IMR-90 (cell line): ENCODE results near the gene MAPK9. TPM values are rescaled to one million over a fixed set of nuclear protein-coding genes. Genes with fewer than 3 reads are reported as not detected.

Experiments used
- ATAC-seq: fragments of 200-7000 bp; cut with Tn5 transposase; 2 replicates; pipeline ENCODE4 v1.9.1; 2020; ENCODE audit warnings: low read depth, mild to moderate bottlenecking, moderate library complexity
- BruUV-seq: library from RNA; stranded (reverse); fragments of 400-500 nt; replicated peaks from 2 replicates; lab custom pipeline; 2021; lab: Mats Ljungman, UMichigan
- CTCF ChIA-PET: fragments of 300-600 bp; formaldehyde crosslinking; extraction: SDS; loops from one replicate; lab custom pipeline; 2021; ENCODE audit warnings: antibody characterized with exemption; lab: Yijun Ruan, JAX
- POLR2A ChIA-PET: fragments of 300-600 bp; sonication (Branson Sonifier 250); formaldehyde crosslinking; loops from one replicate; lab custom pipeline; 2022; ENCODE audit warnings: antibody characterized with exemption; ENCODE audit not compliant: unreplicated experiment; lab: Charles Lee
- DNase-seq: peaks from one replicate; pipeline ENCODE4 v3.0.0; 2013
- H2AFZ ChIP-seq: replicated peaks from 2 replicates; pipeline ENCODE3; 2013; ENCODE audit warnings: low read length, mild to moderate bottlenecking; ENCODE audit not compliant: poor library complexity
- H2AK5ac ChIP-seq: 2 replicates; pipeline ENCODE4 v1.6.1; 2013; ENCODE audit warnings: low read depth, low read length, inconsistent platforms
- H2AK9ac ChIP-seq: replicated peaks from 2 replicates; pipeline ENCODE3; 2013; ENCODE audit warnings: mild to moderate bottlenecking, low read depth, low read length, moderate library complexity; ENCODE audit not compliant: poor library complexity
- H2BK120ac ChIP-seq: 2 replicates; pipeline ENCODE4 v1.6.1; 2013; ENCODE audit warnings: low read depth, low read length, inconsistent platforms
- H2BK15ac ChIP-seq: 3 replicates; pipeline ENCODE4 v1.6.1; 2013; ENCODE audit warnings: low read depth, low read length, inconsistent platforms
- H2BK20ac ChIP-seq: 2 replicates; pipeline ENCODE4 v1.6.1; 2013; ENCODE audit warnings: low read depth, mild to moderate bottlenecking, inconsistent platforms, low read length, moderate library complexity
- H2BK5ac ChIP-seq: 2 replicates; pipeline ENCODE4 v1.6.1; 2013; ENCODE audit warnings: mild to moderate bottlenecking, low read depth, low read length, inconsistent platforms; ENCODE audit not compliant: poor library complexity, severe bottlenecking
- H3K14ac ChIP-seq: replicated peaks from 2 replicates; pipeline ENCODE4 v1.6.1; 2013; ENCODE audit warnings: low read depth, low read length, inconsistent platforms
- H3K18ac ChIP-seq: 2 replicates; pipeline ENCODE4 v1.6.1; 2013; ENCODE audit warnings: low read depth, low read length, control low read depth
- H3K23ac ChIP-seq: 2 replicates; pipeline ENCODE4 v1.6.1; 2013; ENCODE audit warnings: low read depth, low read length, inconsistent platforms
- H3K27ac ChIP-seq: 2 replicates; pipeline ENCODE4 v1.5.1; 2013; ENCODE audit warnings: mild to moderate bottlenecking, control low read depth, low read length; ENCODE audit not compliant: insufficient read depth
- H3K27me3 ChIP-seq: 2 replicates; pipeline ENCODE4 v1.6.1; 2013; ENCODE audit warnings: low read length; ENCODE audit not compliant: control insufficient read depth, insufficient read depth
- H3K36me3 ChIP-seq: 2 replicates; pipeline ENCODE4 v1.6.1; 2013; ENCODE audit warnings: low read length, mixed read lengths; ENCODE audit not compliant: control insufficient read depth, insufficient read depth
- H3K4ac ChIP-seq: 2 replicates; pipeline ENCODE4 v1.6.1; 2013; ENCODE audit warnings: low read depth, low read length, inconsistent platforms
- H3K4me1 ChIP-seq: 2 replicates; pipeline ENCODE4 v1.6.1; 2013; ENCODE audit warnings: low read length, mixed read lengths; ENCODE audit not compliant: control insufficient read depth, insufficient read depth
- H3K4me2 ChIP-seq: 2 replicates; pipeline ENCODE4 v1.6.1; 2013; ENCODE audit warnings: low read depth, mild to moderate bottlenecking, control low read depth, low read length, moderate library complexity
- H3K4me3 ChIP-seq: 2 replicates; pipeline ENCODE4 v1.5.1; 2013; ENCODE audit warnings: low read depth, mild to moderate bottlenecking, control low read depth, low read length, moderate library complexity; ENCODE audit not compliant: insufficient read depth
- H3K56ac ChIP-seq: 2 replicates; pipeline ENCODE4 v1.6.1; 2013; ENCODE audit warnings: low read length, inconsistent platforms; ENCODE audit not compliant: insufficient read depth; ENCODE audit errors: extremely low read depth
- H3K79me1 ChIP-seq, 2 experiments: 2 replicates each; pipeline ENCODE4 v1.6.1; 2013; ENCODE audit warnings: low read length in 2 of 2, inconsistent platforms in 1 of 2, low read depth in 1 of 2
- H3K9ac ChIP-seq: 2 replicates; pipeline ENCODE4 v1.6.1; 2013; ENCODE audit warnings: low read depth, low read length, control low read depth
- H3K9me1 ChIP-seq: 2 replicates; pipeline ENCODE4 v1.6.1; 2013; ENCODE audit warnings: low read length, inconsistent platforms; ENCODE audit not compliant: insufficient read depth
- H3K9me3 ChIP-seq: 2 replicates; pipeline ENCODE4 v1.6.1; 2013; ENCODE audit warnings: low read length; ENCODE audit not compliant: control insufficient read depth, insufficient read depth
- H4K20me1 ChIP-seq: 2 replicates; pipeline ENCODE4 v1.6.1; 2013; ENCODE audit warnings: low read length, inconsistent platforms; ENCODE audit not compliant: insufficient read depth
- H4K5ac ChIP-seq: 2 replicates; pipeline ENCODE4 v1.6.1; 2013; ENCODE audit warnings: mild to moderate bottlenecking, low read depth, low read length, control low read depth
- H4K8ac ChIP-seq, 2 experiments: 2 replicates each; pipeline ENCODE4 v1.6.1; 2013; ENCODE audit warnings: low read depth in 2 of 2, low read length in 2 of 2, control low read depth in 1 of 2, inconsistent platforms in 1 of 2
- H4K91ac ChIP-seq: 2 replicates; pipeline ENCODE4 v1.6.1; 2013; ENCODE audit warnings: low read depth, low read length, inconsistent platforms; ENCODE audit not compliant: insufficient read depth
- BHLHE40 ChIP-seq: fragments of 150-350 bp; IDR thresholded peaks from 2 replicates; pipeline ENCODE4 v1.6.1; 2016; ENCODE audit warnings: mild to moderate bottlenecking, low read depth, low read length
- CEBPB ChIP-seq: IDR thresholded peaks from 2 replicates; pipeline ENCODE4 v1.6.1; 2012; ENCODE audit warnings: low read depth, low read length, improper control_type of control experiment
- CHD1 ChIP-seq: IDR thresholded peaks from 2 replicates; pipeline ENCODE4 v1.6.1; 2012; ENCODE audit warnings: low read depth, low read length, improper control_type of control experiment
- MAFK ChIP-seq: IDR thresholded peaks from 2 replicates; pipeline ENCODE4 v1.6.1; 2012; ENCODE audit warnings: low read depth, low read length, improper control_type of control experiment
- MAZ ChIP-seq: IDR thresholded peaks from 2 replicates; pipeline ENCODE4 v1.6.1; 2012; ENCODE audit warnings: low read depth, mild to moderate bottlenecking, low read length, improper control_type of control experiment, moderate library complexity, borderline replicate concordance
- MXI1 ChIP-seq: IDR thresholded peaks from 2 replicates; pipeline ENCODE4 v1.6.1; 2012; ENCODE audit warnings: low read depth, mild to moderate bottlenecking, low read length, moderate library complexity, borderline replicate concordance
- NFE2L2 ChIP-seq: fragments of 150-350 bp; IDR thresholded peaks from 2 replicates; pipeline ENCODE4 v1.6.1; 2016; ENCODE audit warnings: low read depth, mild to moderate bottlenecking, low read length
- POLR2A ChIP-seq: IDR thresholded peaks from 2 replicates; pipeline ENCODE4 v1.6.1; 2012; ENCODE audit warnings: mild to moderate bottlenecking, low read depth, low read length
- RAD21 ChIP-seq: IDR thresholded peaks from 2 replicates; pipeline ENCODE4 v1.6.1; 2012; ENCODE audit warnings: low read length, improper control_type of control experiment
- RCOR1 ChIP-seq: IDR thresholded peaks from 2 replicates; pipeline ENCODE4 v1.6.1; 2012; ENCODE audit warnings: mild to moderate bottlenecking, low read length, improper control_type of control experiment; ENCODE audit not compliant: insufficient replicate concordance
- SMC3 ChIP-seq: fragments of 150-350 bp; IDR thresholded peaks from 2 replicates; pipeline ENCODE4 v1.6.1; 2016; ENCODE audit warnings: low read depth, mild to moderate bottlenecking, antibody characterized with exemption, low read length, moderate library complexity
- USF2 ChIP-seq: fragments of 150-350 bp; IDR thresholded peaks from 2 replicates; pipeline ENCODE4 v1.6.1; 2017; ENCODE audit warnings: mild to moderate bottlenecking, antibody characterized with exemption, low read length, low read depth
- WGBS, 2 experiments: methylation state at CpG; one replicate each; pipeline versions ENCODE4 v1.1.5 to v1.1.7; 2013; ENCODE audit warnings: missing lambda C conversion rate in 2 of 2; ENCODE audit not compliant: insufficient read length in 1 of 2; ENCODE audit errors: extremely low coverage in 2 of 2; 5-methylcytosine and 5-hydroxymethylcytosine counted together
- dilution Hi-C: fragments of 300-500 bp; cut with HindIII; formaldehyde crosslinking; loops from one replicate; pipeline ENCODE4 v1.14.3; 2018; ENCODE audit warnings: low sequenced_read_pairs; ENCODE audit not compliant: unreplicated experiment
- in situ Hi-C: fragments of 300-500 bp; cut with MboI; formaldehyde crosslinking; loops from 3 replicates; pipeline ENCODE4 v1.14.3; 2019; ENCODE audit warnings: low sequenced_read_pairs, inconsistent platforms, mixed read lengths
- intact Hi-C: fragments of 100-400 bp; cut with micrococcal nuclease; formaldehyde crosslinking; loops from 2 replicates; pipeline ENCODE4 v1.10.0; 2022
- polyA plus RNA-seq, 3 experiments: library from polyadenylated mRNA; depleted of rRNA; stranded (reverse); fragments of >200 nt; gene quantifications; 2 replicates each; pipeline ENCODE4 v1.2.3, GENCODE V29; 2012; ENCODE audit warnings: low replicate concordance in 1 of 3
- total RNA-seq: library from RNA; depleted of rRNA; stranded (reverse); fragments of >200 nt; gene quantifications from 2 replicates; pipeline ENCODE4 v1.2.3, GENCODE V29; 2012
- TF ChIP-seq, protein P1 (sequence below): conservative IDR thresholded peaks from 2 replicates; pipeline ENCODE4 v1.5.1; 2012; ENCODE audit warnings: mild to moderate bottlenecking, low read depth, low read length, improper control_type of control experiment
- TF ChIP-seq, protein P2 (sequence below): fragments of 150-350 bp; IDR thresholded peaks from 2 replicates; pipeline ENCODE4 v1.6.1; 2016; ENCODE audit warnings: low read depth, mild to moderate bottlenecking, low read length, moderate library complexity, borderline replicate concordance

Gene MAPK9
- total and polyA plus RNA-seq, 2 of the 4 experiments (the other 2 are of a cell fraction) = 22.9 to 23.3 TPM

DNA sequence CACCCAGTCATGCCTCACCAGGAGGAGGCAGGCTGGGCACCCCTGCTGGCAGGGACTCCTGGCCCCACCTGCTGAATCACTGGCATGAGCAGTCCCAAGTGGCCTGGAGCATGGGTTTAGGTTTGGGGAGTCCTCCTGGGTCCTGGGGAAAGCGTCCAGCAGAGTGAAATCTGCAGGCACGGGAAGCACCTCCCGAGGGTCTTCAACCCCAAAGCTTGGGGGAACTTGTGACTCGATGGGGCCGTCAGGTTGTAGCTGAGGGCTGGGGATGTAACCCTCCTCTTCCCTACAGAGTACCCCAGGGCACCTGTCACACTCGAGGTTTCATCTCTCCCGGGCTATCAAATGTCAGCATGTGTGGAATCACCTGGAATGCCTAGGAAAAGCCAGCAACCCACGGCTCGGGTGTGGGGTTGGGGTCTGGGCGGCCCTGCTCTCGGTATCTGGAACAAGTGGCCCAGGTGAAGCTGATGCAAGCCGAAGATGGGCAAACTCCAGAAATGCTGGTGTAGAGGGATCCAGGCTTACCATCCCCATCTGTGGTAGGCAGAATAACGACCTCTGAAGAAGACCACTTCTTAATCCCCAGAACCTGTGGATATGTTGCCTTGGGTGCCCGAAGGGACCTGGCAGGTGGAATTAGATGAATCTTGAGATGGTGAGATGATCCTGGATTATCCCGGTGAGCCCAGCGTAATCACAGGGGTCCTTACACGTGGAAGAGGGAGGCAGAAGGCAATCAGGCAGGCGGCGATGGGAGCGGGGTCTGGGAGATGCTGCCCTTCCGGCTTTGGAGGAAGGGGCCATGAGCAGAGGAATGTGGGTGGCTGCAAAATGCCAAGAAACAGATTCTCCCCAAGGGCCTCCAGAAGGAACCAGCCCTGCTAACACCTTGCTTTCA lies 76.8 kb downstream of the MAPK9 start:
- H4K5ac ChIP-seq = no peak overlapping the region
- no peak overlapping the region for H3K27ac ChIP-seq
- H2AFZ ChIP-seq = no peak overlapping the region
- no peak overlapping the region for H2BK120ac ChIP-seq
- ChIA-PET POLR2A (no interaction called here), CTCF (no interaction called here)
- no peak for TF ChIP-seq MAZ
- no peak for TF ChIP-seq CHD1
- no peak for TF ChIP-seq RCOR1
- TF ChIP-seq, protein P1, sequence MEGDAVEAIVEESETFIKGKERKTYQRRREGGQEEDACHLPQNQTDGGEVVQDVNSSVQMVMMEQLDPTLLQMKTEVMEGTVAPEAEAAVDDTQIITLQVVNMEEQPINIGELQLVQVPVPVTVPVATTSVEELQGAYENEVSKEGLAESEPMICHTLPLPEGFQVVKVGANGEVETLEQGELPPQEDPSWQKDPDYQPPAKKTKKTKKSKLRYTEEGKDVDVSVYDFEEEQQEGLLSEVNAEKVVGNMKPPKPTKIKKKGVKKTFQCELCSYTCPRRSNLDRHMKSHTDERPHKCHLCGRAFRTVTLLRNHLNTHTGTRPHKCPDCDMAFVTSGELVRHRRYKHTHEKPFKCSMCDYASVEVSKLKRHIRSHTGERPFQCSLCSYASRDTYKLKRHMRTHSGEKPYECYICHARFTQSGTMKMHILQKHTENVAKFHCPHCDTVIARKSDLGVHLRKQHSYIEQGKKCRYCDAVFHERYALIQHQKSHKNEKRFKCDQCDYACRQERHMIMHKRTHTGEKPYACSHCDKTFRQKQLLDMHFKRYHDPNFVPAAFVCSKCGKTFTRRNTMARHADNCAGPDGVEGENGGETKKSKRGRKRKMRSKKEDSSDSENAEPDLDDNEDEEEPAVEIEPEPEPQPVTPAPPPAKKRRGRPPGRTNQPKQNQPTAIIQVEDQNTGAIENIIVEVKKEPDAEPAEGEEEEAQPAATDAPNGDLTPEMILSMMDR = no peak
- TF ChIP-seq, protein P2, sequence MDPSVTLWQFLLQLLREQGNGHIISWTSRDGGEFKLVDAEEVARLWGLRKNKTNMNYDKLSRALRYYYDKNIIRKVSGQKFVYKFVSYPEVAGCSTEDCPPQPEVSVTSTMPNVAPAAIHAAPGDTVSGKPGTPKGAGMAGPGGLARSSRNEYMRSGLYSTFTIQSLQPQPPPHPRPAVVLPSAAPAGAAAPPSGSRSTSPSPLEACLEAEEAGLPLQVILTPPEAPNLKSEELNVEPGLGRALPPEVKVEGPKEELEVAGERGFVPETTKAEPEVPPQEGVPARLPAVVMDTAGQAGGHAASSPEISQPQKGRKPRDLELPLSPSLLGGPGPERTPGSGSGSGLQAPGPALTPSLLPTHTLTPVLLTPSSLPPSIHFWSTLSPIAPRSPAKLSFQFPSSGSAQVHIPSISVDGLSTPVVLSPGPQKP = no peak
- TF ChIP-seq RAD21 = no peak
- TF ChIP-seq MAFK = no peak
- TF ChIP-seq POLR2A = no peak
- TF ChIP-seq BHLHE40 = no peak
- TF ChIP-seq NFE2L2 = no peak
- TF ChIP-seq USF2 = no peak
- no peak for TF ChIP-seq SMC3
- no peak for TF ChIP-seq CEBPB
- TF ChIP-seq MXI1 = no peak
- dilution Hi-C loops = no loop called here
- ATAC-seq (no peak), DNase-seq (no peak)
- H3K4me1 ChIP-seq = no peaks in the 10 kb centered on the region
- no peak overlapping the region for H3K4me3 ChIP-seq
- no peak overlapping the region for H2AK5ac ChIP-seq
- H2BK5ac ChIP-seq = no peak overlapping the region
- H3K23ac ChIP-seq = no peak overlapping the region
- intact Hi-C loops = no loop called here
- no peak overlapping the region for H2BK20ac ChIP-seq
- no peaks in the 10 kb centered on the region; the same call in 1 of the 2 replicates for H3K27me3 ChIP-seq
- no peak overlapping the region for H4K91ac ChIP-seq
- no peak overlapping the region for H3K14ac ChIP-seq
- no peak overlapping the region for H3K56ac ChIP-seq
- no peak overlapping the region for H3K9ac ChIP-seq
- no peak overlapping the region for H2BK15ac ChIP-seq
- H3K4ac ChIP-seq = no peak overlapping the region
- H4K20me1 ChIP-seq = no peaks in the 10 kb centered on the region
- no peaks in the 10 kb centered on the region; the same call in 1 of the 2 replicates for H3K9me1 ChIP-seq
- no CpG with 5 or more reads among the region's 21 CpGs for WGBS, 2 experiments
- no peaks in the 10 kb centered on the region for H3K36me3 ChIP-seq
- BruUV-seq = no TSS peak
- no peak overlapping the region for H4K8ac ChIP-seq
- no peak overlapping the region for H3K18ac ChIP-seq
- H3K79me1 ChIP-seq = no peaks in the 10 kb centered on the region
- H3K4me2 ChIP-seq = no peak overlapping the region
- peaks cover 14% of the 10 kb centered on the region; the same call in 1 of the 2 replicates for H3K9me3 ChIP-seq
- H2AK9ac ChIP-seq = no peak overlapping the region
- in situ Hi-C loops = no loop called here
